ENCODE data around the gene CNN1.

- no peak for TF ChIP-seq FOXP2 (optimal IDR thresholded peaks at IDR 0.05; ENCODE audit: borderline replicate concordance, extremely low read depth, extremely low read length, insufficient read depth)
- no peak for TF ChIP-seq POLR2AphosphoS5 (IDR thresholded peaks at IDR 0.05; ENCODE audit: low read depth, low read length)
- no peak for TF ChIP-seq REST (IDR thresholded peaks at IDR 0.05; ENCODE audit: insufficient read depth in 1 of 2, low read depth in 2 of 2, low read length in 2 of 2)
Observed at GRCh38 chr19:11594084-11594483, 55.4 kb downstream of the CNN1 start.

Data from PFSK-1 (cell line).